Measurements from ENCODE around the gene UBE2H. TPM values are rescaled to one million over a fixed set of nuclear protein-coding genes. Genes with fewer than 3 reads are reported as not detected.

The UBE2H gene
- total RNA-seq, 1 experiment from 2014 or later: 58.0 TPM

- Histone ChIP-seq H3K36me3 (ENCODE audit: control insufficient read depth, insufficient read depth, low read length) (no peaks in the 10 kb centered on the region; the same call in 1 of the 2 replicates), H3K9me3 (ENCODE audit: control insufficient read depth, insufficient read depth, low read depth, low read length) (no peaks in the 10 kb centered on the region), H3K4me3 (ENCODE audit: low read depth in 2 of 2, low read length in 2 of 2) (no peak overlapping the region), H3K27me3 (ENCODE audit: control insufficient read depth, insufficient read depth, low read length) (no peaks in the 10 kb centered on the region), H3K27ac (ENCODE audit: low read length) (no peak overlapping the region), H3K4me1 (ENCODE audit: control insufficient read depth, insufficient read depth, low read length) (peaks cover 24% of the 10 kb centered on the region)
- no TSS peak for BruUV-seq (replicated peaks)
- ATAC-seq: no peak
- no peak for TF ChIP-seq REST (IDR thresholded peaks at IDR 0.05; ENCODE audit: insufficient read depth in 1 of 2, low read depth in 2 of 2, low read length in 1 of 2)
- TF ChIP-seq SIN3A (IDR thresholded peaks at IDR 0.05; ENCODE audit: borderline replicate concordance, insufficient read depth, low read depth, low read length): no peak
- DNase-seq (ENCODE audit: low read depth, low spot score): no peak
- ChIA-PET CTCF (no interaction called here), POLR2A (no interaction called here)
- in situ Hi-C loops (cut with HindIII; ENCODE audit: low pct_unique_long_range_greater_than_20kb, low sequenced_read_pairs): no loop called here
- intact Hi-C loops (cut with micrococcal nuclease; ENCODE audit: unreplicated experiment): no loop called here
These were observed 95.4 kb downstream of the UBE2H start for GRCh38 chr7:129857313-129857712.

- Histone ChIP-seq H3K9me3 (ENCODE audit: control insufficient read depth, insufficient read depth, low read depth, low read length) (no peaks in the 10 kb centered on the region), H3K27ac (ENCODE audit: low read length) (no peak overlapping the region), H3K4me3 (ENCODE audit: low read depth in 2 of 2, low read length in 2 of 2) (no peak overlapping the region), H3K36me3 (ENCODE audit: control insufficient read depth, insufficient read depth, low read length) (no peaks in the 10 kb centered on the region; the same call in 1 of the 2 replicates), H3K27me3 (ENCODE audit: control insufficient read depth, insufficient read depth, low read length) (no peaks in the 10 kb centered on the region), H3K4me1 (ENCODE audit: control insufficient read depth, insufficient read depth, low read length) (peaks cover 24% of the 10 kb centered on the region)
- POLR2A ChIA-PET: no interaction called here
- no TSS peak for BruUV-seq (replicated peaks)
- ATAC-seq (no peak), DNase-seq (ENCODE audit: low read depth, low spot score) (no peak)
- in situ Hi-C loops (cut with HindIII; ENCODE audit: low pct_unique_long_range_greater_than_20kb, low sequenced_read_pairs): no loop called here
- CTCF ChIA-PET: no interaction called here
- intact Hi-C loops (cut with micrococcal nuclease; ENCODE audit: unreplicated experiment): no loop called here
- TF ChIP-seq POLR2AphosphoS5 (IDR thresholded peaks at IDR 0.05; ENCODE audit: low read depth, low read length) (no peak), CTCF (IDR thresholded peaks at IDR 0.05) (no peak), TCF7L2 (IDR thresholded peaks at IDR 0.05; ENCODE audit: low read depth, low read length) (no peak), REST (IDR thresholded peaks at IDR 0.05; ENCODE audit: insufficient read depth in 1 of 2, low read depth in 2 of 2, low read length in 1 of 2) (no peak), SIN3A (IDR thresholded peaks at IDR 0.05; ENCODE audit: borderline replicate concordance, insufficient read depth, low read depth, low read length) (no peak)
These were observed 96.6 kb downstream of the UBE2H start for GRCh38 chr7:129855935-129856717.

All from Panc1 (cell line).